Upper lobe of left lung (tissue), 4 donors: Measurements from ENCODE around the gene COL23A1.

Source experiments
- CTCF ChIP-seq, 6 experiments: fragments of 450-650 bp in 4 of 6; fragments of 200-600 bp in 2 of 6; sonication (generic) in 2 of 6; IDR thresholded peaks; one replicate each; pipeline ENCODE4 v1.5.1; 2016 to 2019; ENCODE audit warnings: antibody characterized with exemption in 6 of 6
- EP300 ChIP-seq, 4 donors: sonication (generic); formaldehyde crosslinking; IDR thresholded peaks; one replicate each; pipeline ENCODE4 v1.5.1; 2017; ENCODE audit warnings: antibody characterized with exemption in 4 of 4, control low read depth in 2 of 4
- POLR2A ChIP-seq, 4 donors: fragments of 450-650 bp; IDR thresholded peaks; one replicate each; pipeline ENCODE4 v1.5.1; 2016 to 2017; ENCODE audit warnings: antibody characterized with exemption in 4 of 4, mild to moderate bottlenecking in 2 of 4

- TF ChIP-seq POLR2A (IDR thresholded peaks at IDR 0.05): no peak
- no peak for TF ChIP-seq CTCF (IDR thresholded peaks at IDR 0.05)
- no peak for TF ChIP-seq EP300 (IDR thresholded peaks at IDR 0.05)
Observed at GRCh38 chr5:178394074-178394473, 196.1 kb downstream of the COL23A1 start.
